H1 (cell line): ENCODE measurements around the gene ZSCAN10. TPM values are rescaled to one million over a fixed set of nuclear protein-coding genes. Genes with fewer than 3 reads are reported as not detected.

ENCODE experiments used
- CTCF ChIA-PET: fragments of 300-600 bp; sonication (Branson Sonifier 250); formaldehyde crosslinking; loops from one replicate; lab custom pipeline; 2021; ENCODE audit not compliant: partially characterized antibody; lab: Charles Lee
- POLR2A ChIA-PET: fragments of 300-600 bp; sonication (Branson Sonifier 250); formaldehyde crosslinking; loops from one replicate; lab custom pipeline; 2021; ENCODE audit warnings: inconsistent platforms; ENCODE audit not compliant: partially characterized antibody; lab: Charles Lee
- DNase-seq, 2 experiments: peaks; one replicate each; pipeline versions ENCODE4 v3.0.0 to v3.0.0-alpha.2; 2010 to 2022; ENCODE audit warnings: low spot score in 2 of 2, low read depth in 1 of 2, mixed read lengths in 1 of 2
- FAIRE-seq: peaks from 2 replicates; lab custom pipeline; 2011; peaks lifted over from hg19 to GRCh38; lab: Jason Lieb, UNC
- H2AFZ ChIP-seq: 2 replicates; pipeline ENCODE4 v1.8.1; 2012; ENCODE audit warnings: low read length, inconsistent platforms
- H2AK5ac ChIP-seq: 2 replicates; pipeline ENCODE4 v1.6.1; 2013; ENCODE audit warnings: low read depth, low read length
- H2BK120ac ChIP-seq: replicated peaks from 2 replicates; pipeline ENCODE3; 2013; ENCODE audit warnings: low read depth, low read length, inconsistent platforms
- H2BK12ac ChIP-seq: 2 replicates; pipeline ENCODE4 v1.6.1; 2013; ENCODE audit warnings: low read depth, low read length
- H2BK15ac ChIP-seq: 2 replicates; pipeline ENCODE4 v1.6.1; 2013; ENCODE audit warnings: low read length
- H2BK20ac ChIP-seq: 2 replicates; pipeline ENCODE4 v1.6.1; 2013; ENCODE audit warnings: low read length
- H2BK5ac ChIP-seq: 2 replicates; pipeline ENCODE4 v1.6.1; 2013; ENCODE audit warnings: low read depth, low read length
- H3K14ac ChIP-seq: 2 replicates; pipeline ENCODE4 v1.6.1; 2013; ENCODE audit warnings: inconsistent platforms; ENCODE audit not compliant: insufficient read length
- H3K18ac ChIP-seq: 2 replicates; pipeline ENCODE4 v1.6.1; 2013; ENCODE audit warnings: low read length; ENCODE audit errors: extremely low read depth
- H3K23ac ChIP-seq: 2 replicates; pipeline ENCODE4 v1.6.1; 2013; ENCODE audit warnings: inconsistent platforms; ENCODE audit not compliant: insufficient read length
- H3K23me2 ChIP-seq: 2 replicates; pipeline ENCODE4 v1.6.1; 2013; ENCODE audit warnings: low read depth, low read length
- H3K27ac ChIP-seq: 2 replicates; pipeline ENCODE4 v1.6.1; 2011; ENCODE audit warnings: low read depth, low read length, inconsistent platforms
- H3K27me3 ChIP-seq, 4 experiments: replicated peaks in 1 of 4; 1 replicate in 1 of 4; 2 replicates in 3 of 4; pipeline versions ENCODE4 v1.6.1 to v1.8.1; 2011 to 2013; ENCODE audit warnings: low read length in 3 of 4, mild to moderate bottlenecking in 3 of 4, inconsistent platforms in 2 of 4, mixed read lengths in 2 of 4, moderate library complexity in 1 of 4; ENCODE audit not compliant: control insufficient read depth in 3 of 4, insufficient read depth in 3 of 4; ENCODE audit errors: extremely low read depth in 1 of 4
- H3K36me3 ChIP-seq, 4 experiments: 2 replicates each; pipeline versions ENCODE4 v1.6.1 to v1.8.1; 2011 to 2013; ENCODE audit warnings: mild to moderate bottlenecking in 4 of 4, low read length in 3 of 4, moderate library complexity in 2 of 4, control low read depth in 1 of 4, inconsistent platforms in 1 of 4; ENCODE audit not compliant: insufficient read depth in 4 of 4, control insufficient read depth in 2 of 4
- H3K4ac ChIP-seq: replicated peaks from 2 replicates; pipeline ENCODE3; 2013; ENCODE audit warnings: low read length, low read depth, mixed read lengths, inconsistent platforms; ENCODE audit not compliant: insufficient read length
- H3K4me1 ChIP-seq, 4 experiments: replicated peaks in 1 of 4; 1 replicate in 1 of 4; 2 replicates in 3 of 4; pipeline versions ENCODE4 v1.6.1 to v1.8.1; 2011 to 2013; ENCODE audit warnings: low read length in 3 of 4, inconsistent platforms in 2 of 4, mixed read lengths in 1 of 4; ENCODE audit not compliant: insufficient read depth in 4 of 4, control insufficient read depth in 3 of 4
- H3K4me2 ChIP-seq, 2 experiments: 2 replicates each; pipeline versions ENCODE4 v1.6.1 to v1.8.1; 2011 to 2013; ENCODE audit warnings: low read depth in 2 of 2, low read length in 2 of 2, control low read depth in 1 of 2, inconsistent platforms in 1 of 2, mild to moderate bottlenecking in 1 of 2; ENCODE audit not compliant: insufficient read depth in 1 of 2
- H3K4me3 ChIP-seq, 4 experiments: fragments of 200-600, 300-600 bp in 1 of 4; sonication (generic), shearing (Covaris generic), sonication (Bioruptor Twin) in 1 of 4; 2 replicates each; pipeline versions ENCODE4 v1.5.1 to v1.8.1; 2011 to 2016; ENCODE audit warnings: low read length in 4 of 4, low read depth in 3 of 4, control low read depth in 2 of 4, inconsistent platforms in 2 of 4, mild to moderate bottlenecking in 2 of 4, mixed read lengths in 1 of 4, moderate library complexity in 1 of 4; ENCODE audit not compliant: insufficient read depth in 2 of 4; ENCODE audit errors: extremely low read depth in 1 of 4
- H3K56ac ChIP-seq: replicated peaks from 2 replicates; pipeline ENCODE3; 2013; ENCODE audit warnings: low read depth, mild to moderate bottlenecking, mixed read lengths, low read length, inconsistent platforms; ENCODE audit not compliant: insufficient read length
- H3K79me1 ChIP-seq: 2 replicates; pipeline ENCODE4 v1.6.1; 2013; ENCODE audit warnings: low read depth, low read length, control low read depth
- H3K79me2 ChIP-seq, 2 experiments: 2 replicates each; pipeline versions ENCODE4 v1.6.1 to v1.8.1; 2012 to 2013; ENCODE audit warnings: low read length in 2 of 2, mild to moderate bottlenecking in 2 of 2, inconsistent platforms in 1 of 2; ENCODE audit not compliant: insufficient read depth in 2 of 2, control insufficient read depth in 1 of 2
- H3K9ac ChIP-seq, 4 experiments: replicated peaks in 1 of 4; 1 replicate in 1 of 4; 2 replicates in 3 of 4; pipeline versions ENCODE4 v1.6.1 to v1.8.1; 2011 to 2013; ENCODE audit warnings: low read depth in 3 of 4, low read length in 3 of 4, control low read depth in 2 of 4, mild to moderate bottlenecking in 2 of 4, moderate library complexity in 2 of 4, inconsistent platforms in 1 of 4; ENCODE audit errors: extremely low read depth in 1 of 4
- H3K9me3 ChIP-seq, 2 experiments: 2 replicates each; pipeline versions ENCODE4 v1.6.1 to v1.8.1; 2012 to 2013; ENCODE audit warnings: mild to moderate bottlenecking in 2 of 2, moderate library complexity in 2 of 2, control low read depth in 1 of 2, inconsistent platforms in 1 of 2, low read depth in 1 of 2, low read length in 1 of 2, mixed read lengths in 1 of 2; ENCODE audit not compliant: insufficient read depth in 2 of 2
- H4K20me1 ChIP-seq, 2 experiments: replicated peaks in 1 of 2; 2 replicates each; pipeline versions ENCODE3 to v1.8.1; 2011 to 2013; ENCODE audit warnings: inconsistent platforms in 2 of 2, low read length in 2 of 2, mild to moderate bottlenecking in 1 of 2; ENCODE audit not compliant: insufficient read depth in 2 of 2, control insufficient read depth in 1 of 2
- H4K5ac ChIP-seq: 2 replicates; pipeline ENCODE4 v1.6.1; 2013; ENCODE audit warnings: low read length, low read depth, mixed read lengths, inconsistent platforms; ENCODE audit not compliant: insufficient read length
- H4K8ac ChIP-seq: 2 replicates; pipeline ENCODE4 v1.8.0; 2013; ENCODE audit warnings: mild to moderate bottlenecking, moderate library complexity, low read length, inconsistent platforms; ENCODE audit not compliant: insufficient read depth; ENCODE audit errors: extremely low read depth
- H4K91ac ChIP-seq: replicated peaks from 2 replicates; pipeline ENCODE3; 2013; ENCODE audit warnings: low read length, mixed read lengths, inconsistent platforms; ENCODE audit not compliant: insufficient read length
- BCL11A ChIP-seq, 2 experiments: IDR thresholded peaks; one replicate each; pipeline ENCODE4 v1.6.1; 2011; ENCODE audit warnings: low read depth in 2 of 2, low read length in 2 of 2, mild to moderate bottlenecking in 2 of 2
- BRCA1 ChIP-seq: IDR thresholded peaks from 2 replicates; pipeline ENCODE4 v1.6.1; 2012; ENCODE audit warnings: low read depth, low read length, improper control_type of control experiment
- CHD2 ChIP-seq: IDR thresholded peaks from 2 replicates; pipeline ENCODE4 v1.6.1; 2012; ENCODE audit warnings: low read length, improper control_type of control experiment
- FOSL1 ChIP-seq: IDR thresholded peaks from 2 replicates; pipeline ENCODE4 v1.6.1; 2011; ENCODE audit warnings: mild to moderate bottlenecking, low read depth, low read length, moderate library complexity; ENCODE audit not compliant: insufficient read depth
- KDM5A ChIP-seq: fragments of 200-600 bp; IDR thresholded peaks from 2 replicates; pipeline ENCODE4 v1.7.1; 2012; ENCODE audit warnings: mild to moderate bottlenecking, low read length, inconsistent platforms, mixed read lengths
- RFX5 ChIP-seq: IDR thresholded peaks from 2 replicates; pipeline ENCODE4 v1.6.1; 2011; ENCODE audit warnings: low read depth, low read length, improper control_type of control experiment, borderline replicate concordance
- SIRT6 ChIP-seq: IDR thresholded peaks from one replicate; pipeline ENCODE4 v1.7.1; 2012; ENCODE audit warnings: low read length, inconsistent platforms
- SP2 ChIP-seq: IDR thresholded peaks from 2 replicates; pipeline ENCODE4 v1.6.1; 2012; ENCODE audit warnings: mild to moderate bottlenecking, low read length, inconsistent platforms
- WGBS, 2 experiments: shearing (Covaris generic) in 1 of 2; methylation state at CpG; one replicate each; pipeline versions ENCODE4 v1.1.6 to v1.1.7; 2013 to 2015; ENCODE audit warnings: low lambda C conversion rate in 2 of 2, mixed read lengths in 2 of 2, inconsistent platforms in 1 of 2, low coverage in 1 of 2, missing lambda C conversion rate in 1 of 2; ENCODE audit not compliant: insufficient replicate concordance in 2 of 2, insufficient coverage in 1 of 2, insufficient read length in 1 of 2; ENCODE audit errors: extremely low coverage in 1 of 2, missing lambda C conversion rate in 1 of 2; 5-methylcytosine and 5-hydroxymethylcytosine counted together
- polyA plus RNA-seq, 7 experiments: library from polyadenylated mRNA; depleted of rRNA in 3 of 7; stranded (reverse) in 5 of 7; unstranded in 2 of 7; fragments of >200 nt in 5 of 7; fragments of 200-250 nt in 2 of 7; gene quantifications; 1 replicate in 5 of 7; 2 replicates in 1 of 7; 4 replicates in 1 of 7; pipeline versions ENCODE4 v1.2.1 to v1.2.3, GENCODE V29; 2011 to 2013; ENCODE audit warnings: missing spikeins in 2 of 7, mixed read lengths in 2 of 7
- total RNA-seq: library from RNA; stranded (reverse); fragmentation: NEBNext Ultra II Directional; extraction: Animal tissue kit (Norgen Biotek cat#: 25700); gene quantifications from 2 replicates; pipeline ENCODE4 v1.2.1, GENCODE V29; 2021

ZSCAN10 gene
- total and polyA plus RNA-seq, 2 of the 8 experiments (the other 6 are each of a cell fraction or from before 2014, with no cell fraction given) = 209 to 314 TPM

- H4K20me1 ChIP-seq = peaks cover 0 to 10% of the 10 kb centered on the region in 2 experiments
- H2BK120ac ChIP-seq = no peak overlapping the region
- H3K56ac ChIP-seq = no peak overlapping the region
- H3K27me3 ChIP-seq = no peaks in the 10 kb centered on the region
- no peak overlapping the region for H2AFZ ChIP-seq
- H3K9me3 ChIP-seq = no peaks in the 10 kb centered on the region
- WGBS, 2 experiments = 96% methylated on average over 16 of the region's 16 CpGs; no CpG with 5 or more reads in 1 of the 2 experiments
- ChIA-PET POLR2A (interaction anchor here (1.0 to 7.2 kb wide), 6 partner anchors 10 to 31 kb away, joined by 3 to 168 read pairs (median 4); partner anchors contain the start of gene ZSCAN10), CTCF (interaction anchor here (0.8 to 36.8 kb wide), 5 partner anchors 14 to 616 kb away, joined by 3 to 619 read pairs (median 18); partner anchors contain the start of genes ZNF213 and ZSCAN10)
- H2BK15ac ChIP-seq = no peak overlapping the region
- DNase-seq (no peak), FAIRE-seq (no peak)
- no peak overlapping the region for H4K91ac ChIP-seq
- no peak overlapping the region for H2BK20ac ChIP-seq
- H3K36me3 ChIP-seq = peaks cover 0 to 27% (median 16%) of the 10 kb centered on the region in 4 experiments; a peak in 7 of 8 replicates
- H3K79me2 ChIP-seq = peaks cover 0 to 9% of the 10 kb centered on the region in 2 experiments; a peak in 2 of 4 replicates
- no peak overlapping the region for H4K5ac ChIP-seq
- no peak overlapping the region for H3K18ac ChIP-seq
- no peak overlapping the region for H4K8ac ChIP-seq
- H3K9ac ChIP-seq = no peak overlapping the region
- H2BK5ac ChIP-seq = no peak overlapping the region
- no peak overlapping the region for H3K4me3 ChIP-seq
- peaks cover 5% of the 10 kb centered on the region; the same call in 1 of the 2 replicates for H3K79me1 ChIP-seq
- no peak overlapping the region for H2BK12ac ChIP-seq
- H2AK5ac ChIP-seq = no peak overlapping the region
- H3K27ac ChIP-seq = no peak overlapping the region
- peaks cover 0 to 8% (median 4%) of the 10 kb centered on the region in 4 experiments; a peak in 5 of 7 replicates for H3K4me1 ChIP-seq
- H3K23ac ChIP-seq = no peak overlapping the region
- H3K14ac ChIP-seq = no peak overlapping the region
- H3K4me2 ChIP-seq = no peak overlapping the region
- H3K4ac ChIP-seq = no peak overlapping the region
- H3K23me2 ChIP-seq = no peaks in the 10 kb centered on the region; the same call in 1 of the 2 replicates
- TF ChIP-seq SIRT6 (no peak), FOSL1 (no peak), CHD2 (no peak), RFX5 (no peak), BRCA1 (no peak), SP2 (no peak), KDM5A (no peak), BCL11A (IDR thresholded peaks at IDR 0.05; ENCODE audit: low read depth in 2 of 2, low read length in 2 of 2) (no peak)
Observed at GRCh38 chr16:3118204-3118790, 19.2 kb upstream of the ZSCAN10 start.
